HepG2 (cell line): ENCODE results near the gene METAP1. TPM values are rescaled to one million over a fixed set of nuclear protein-coding genes. Genes with fewer than 3 reads are reported as not detected.

Source experiments
- ASH2L ChIP-seq: fragments of 300-600, 200-600 bp; sonication (generic); IDR thresholded peaks from 2 replicates; pipeline ENCODE4 v1.7.0; 2017; ENCODE audit warnings: low read depth, mild to moderate bottlenecking, moderate library complexity, mixed read lengths, low read length; ENCODE audit not compliant: insufficient read length
- DZIP1 ChIP-seq: sonication (generic); formaldehyde crosslinking; IDR thresholded peaks from 2 replicates; pipeline ENCODE4 v1.5.0; 2020; ENCODE audit warnings: mild to moderate bottlenecking, missing genetic modification reagents
- EED ChIP-seq: sonication (generic); formaldehyde crosslinking; IDR thresholded peaks from 2 replicates; pipeline ENCODE4 v1.5.0; 2020; ENCODE audit warnings: mild to moderate bottlenecking, missing genetic modification reagents
- FOXA3 ChIP-seq: IDR thresholded peaks from 2 replicates; pipeline ENCODE4 v1.6.1; 2016; ENCODE audit warnings: missing genetic modification reagents, missing compliant biosample characterization
- HBP1 ChIP-seq: IDR thresholded peaks from 2 replicates; pipeline ENCODE4 v1.6.1; 2016; ENCODE audit warnings: low read depth, control low read depth
- HOXA3 ChIP-seq: sonication (generic); formaldehyde crosslinking; IDR thresholded peaks from 2 replicates; pipeline ENCODE4 v1.5.0; 2020; ENCODE audit warnings: missing genetic modification reagents
- MEIS2 ChIP-seq: sonication (generic); formaldehyde crosslinking; IDR thresholded peaks from 2 replicates; pipeline ENCODE4 v1.9.0; 2021; ENCODE audit warnings: mild to moderate bottlenecking, missing genetic modification reagents
- MNT ChIP-seq: fragments of 450-650 bp; IDR thresholded peaks from 2 replicates; pipeline ENCODE4 v1.6.1; 2016
- MXD3 ChIP-seq: IDR thresholded peaks from 2 replicates; pipeline ENCODE4 v1.6.1; 2016; ENCODE audit warnings: mild to moderate bottlenecking, missing biosample characterization, missing genetic modification reagents
- MXI1 ChIP-seq: IDR thresholded peaks from 3 replicates; pipeline ENCODE4 v1.6.1; 2012; ENCODE audit warnings: low read depth, low read length, inconsistent platforms, borderline replicate concordance
- PHF8 ChIP-seq: sonication (generic); formaldehyde crosslinking; IDR thresholded peaks from 2 replicates; pipeline ENCODE4 v1.5.0; 2020; ENCODE audit warnings: missing genetic modification reagents
- RBFOX2 ChIP-seq: fragments of 200-400 bp; formaldehyde crosslinking; IDR thresholded peaks from 2 replicates; pipeline ENCODE4 v1.6.1; 2017; ENCODE audit warnings: low read depth, mild to moderate bottlenecking, low read length
- ZNF225 ChIP-seq: sonication (generic); formaldehyde crosslinking; IDR thresholded peaks from 2 replicates; pipeline ENCODE4 v1.4.0; 2020; ENCODE audit warnings: mild to moderate bottlenecking, missing genetic modification reagents
- ZNF343 ChIP-seq: sonication (generic); formaldehyde crosslinking; IDR thresholded peaks from 2 replicates; pipeline ENCODE4 v1.4.0; 2020; ENCODE audit warnings: mild to moderate bottlenecking, missing genetic modification reagents
- ZNF563 ChIP-seq: sonication (generic); formaldehyde crosslinking; IDR thresholded peaks from 2 replicates; pipeline ENCODE4 v1.8.0; 2022; ENCODE audit warnings: mild to moderate bottlenecking, moderate library complexity, missing genetic modification reagents
- ZNF598 ChIP-seq: sonication (generic); formaldehyde crosslinking; IDR thresholded peaks from 2 replicates; pipeline ENCODE4 v1.5.1; 2020; ENCODE audit warnings: mild to moderate bottlenecking, missing genetic modification reagents, borderline replicate concordance
- ZNF703 ChIP-seq: sonication (generic); formaldehyde crosslinking; IDR thresholded peaks from 2 replicates; pipeline ENCODE4 v1.5.1; 2020; ENCODE audit warnings: missing genetic modification reagents, mild to moderate bottlenecking, moderate library complexity, borderline replicate concordance
- ZNF777 ChIP-seq: sonication (generic); formaldehyde crosslinking; IDR thresholded peaks from 2 replicates; pipeline ENCODE4 v1.4.0; 2020; ENCODE audit warnings: missing genetic modification reagents
- ZNF781 ChIP-seq: sonication (generic); formaldehyde crosslinking; IDR thresholded peaks from 2 replicates; pipeline ENCODE4 v1.5.1; 2020; ENCODE audit warnings: borderline replicate concordance, mild to moderate bottlenecking, missing genetic modification reagents; ENCODE audit errors: not compliant biosample characterization
- polyA plus RNA-seq, 8 experiments: library from polyadenylated mRNA; depleted of rRNA in 3 of 8; stranded (reverse) in 7 of 8; unstranded in 1 of 8; fragments of >200 nt; fragmentation: Illumina TruSeq in 4 of 8; extraction: Trizol in 4 of 8; gene quantifications; 2 replicates each; pipeline versions ENCODE4 v1.2.1 to v1.2.3, GENCODE V29; 2011 to 2016; ENCODE audit warnings: low read depth in 4 of 8, missing spikeins in 1 of 8, mixed read lengths in 1 of 8; ENCODE audit not compliant: insufficient read depth in 1 of 8
- total RNA-seq, 5 experiments: library from RNA; depleted of rRNA; stranded (reverse); fragments of >200 nt; fragmentation: Illumina TruSeq; extraction: Trizol; gene quantifications; 2 replicates each; pipeline ENCODE4 v1.2.3, GENCODE V29; 2016; ENCODE audit warnings: low read depth in 1 of 5

METAP1 gene
- total and polyA plus RNA-seq, 2 of the 13 experiments (the other 11 are each of a cell fraction or from before 2014, with no cell fraction given): 44.9 to 53.5 TPM

GRCh38 chr4:98996056-98996764 is 689 bp downstream of the METAP1 start (continued):
- TF ChIP-seq MNT: peak; percentile 16; the same call in 1 of the 2 replicates
- TF ChIP-seq ZNF703 (CRISPR knock-in tag): no peak
- TF ChIP-seq ZNF777: peak; percentile 73
- TF ChIP-seq EED (CRISPR knock-in tag): 0 out of 2 replicates have a peak, but pooled peaks have one; percentile 15
- TF ChIP-seq FOXA3: 0 out of 2 replicates have a peak, but pooled peaks have one; percentile 32
- TF ChIP-seq MXI1: peak; percentile 43; the same call in 1 of the 3 replicates
- 0 out of 2 replicates have a peak, but pooled peaks have one; percentile 2 for TF ChIP-seq ZNF343 (CRISPR knock-in tag)
- 0 out of 2 replicates have a peak, but pooled peaks have one; percentile 28 for TF ChIP-seq DZIP1
- TF ChIP-seq ZNF563 (CRISPR knock-in tag): peak; percentile 74; the same call in 1 of the 2 replicates
- TF ChIP-seq ASH2L: peak; percentile 66
- TF ChIP-seq MXD3 (CRISPR knock-in tag): 0 out of 2 replicates have a peak, but pooled peaks have one; percentile 37
- 0 out of 2 replicates have a peak, but pooled peaks have one; percentile 23 for TF ChIP-seq PHF8 (CRISPR knock-in tag)
- TF ChIP-seq MEIS2 (CRISPR knock-in tag): 0 out of 2 replicates have a peak, but pooled peaks have one; percentile 4
- no peak for TF ChIP-seq ZNF225 (CRISPR knock-in tag)
- no peak for TF ChIP-seq ZNF781 (CRISPR knock-in tag)
- TF ChIP-seq ZNF598 (CRISPR knock-in tag): 0 out of 2 replicates have a peak, but pooled peaks have one; percentile 3
- TF ChIP-seq HBP1: no peak
- TF ChIP-seq HOXA3 (CRISPR knock-in tag): peak; percentile 16; the same call in 1 of the 2 replicates
- peak; percentile 56 for TF ChIP-seq RBFOX2
